ENCODE results near the gene TDP2. TPM values are rescaled to one million over a fixed set of nuclear protein-coding genes. Genes with fewer than 3 reads are reported as not detected.

The TDP2 gene
- total RNA-seq, 1 donor from 2014 or later = 17.9 TPM

- Histone ChIP-seq H3K27me3 (ENCODE audit: control insufficient read depth, insufficient read depth, low read length) (no peaks in the 10 kb centered on the region), H3K36me3 (ENCODE audit: control insufficient read depth, insufficient read depth, low read length) (no peaks in the 10 kb centered on the region), H3K4me3 (ENCODE audit: low read depth, low read length) (no peak overlapping the region)
- TF ChIP-seq CTCF (IDR thresholded peaks at IDR 0.05; ENCODE audit: insufficient read depth, low read length, severe bottlenecking) = no peak
- FAIRE-seq = no peak
- DNase-seq (ENCODE audit: low read depth) = no peak
Measured at GRCh38 chr6:24692848-24693592, 26.3 kb upstream of the TDP2 start.

GRCh38 chr6:24692415-24692814 lies 25.7 kb upstream of the TDP2 start:
- no peaks in the 10 kb centered on the region for H3K36me3 ChIP-seq (ENCODE audit: control insufficient read depth, insufficient read depth, low read length)
- no peak for DNase-seq (ENCODE audit: low read depth)
- TF ChIP-seq CTCF (IDR thresholded peaks at IDR 0.05; ENCODE audit: insufficient read depth, low read length, severe bottlenecking) = no peak
- H3K4me3 ChIP-seq (ENCODE audit: low read depth, low read length) = no peak overlapping the region
- FAIRE-seq = no peak
- no peaks in the 10 kb centered on the region for H3K27me3 ChIP-seq (ENCODE audit: control insufficient read depth, insufficient read depth, low read length)

- Histone ChIP-seq H3K27me3 (ENCODE audit: control insufficient read depth, insufficient read depth, low read length) (no peaks in the 10 kb centered on the region), H3K36me3 (ENCODE audit: control insufficient read depth, insufficient read depth, low read length) (no peaks in the 10 kb centered on the region), H3K4me3 (ENCODE audit: low read depth, low read length) (no peak overlapping the region)
- no peak for TF ChIP-seq CTCF (IDR thresholded peaks at IDR 0.05; ENCODE audit: insufficient read depth, low read length, severe bottlenecking)
- no peak for FAIRE-seq
- DNase-seq (ENCODE audit: low read depth) = no peak
Measured at GRCh38 chr6:24692003-24692402, 25.3 kb upstream of the TDP2 start.

- Histone ChIP-seq H3K27me3 (ENCODE audit: control insufficient read depth, insufficient read depth, low read length) (no peaks in the 10 kb centered on the region), H3K36me3 (ENCODE audit: control insufficient read depth, insufficient read depth, low read length) (no peaks in the 10 kb centered on the region)
- FAIRE-seq = no peak
Measured at GRCh38 chr6:24691550-24691949, 24.9 kb upstream of the TDP2 start.

GRCh38 chr6:24690593-24690992 lies 23.9 kb upstream of the TDP2 start:
- H3K36me3 ChIP-seq (ENCODE audit: control insufficient read depth, insufficient read depth, low read length) = no peaks in the 10 kb centered on the region
- no peak for FAIRE-seq
- no peak for DNase-seq (ENCODE audit: low read depth)
- TF ChIP-seq CTCF (IDR thresholded peaks at IDR 0.05; ENCODE audit: insufficient read depth, low read length, severe bottlenecking) = no peak
- no peak overlapping the region for H3K4me3 ChIP-seq (ENCODE audit: low read depth, low read length)
- H3K27me3 ChIP-seq (ENCODE audit: control insufficient read depth, insufficient read depth, low read length) = no peaks in the 10 kb centered on the region

More at GRCh38 chr6:24691550-24691949, 24.9 kb upstream of the TDP2 start:
- no peak for DNase-seq (ENCODE audit: low read depth)
- no peak overlapping the region for H3K4me3 ChIP-seq (ENCODE audit: low read depth, low read length)
- no peak for TF ChIP-seq CTCF (IDR thresholded peaks at IDR 0.05; ENCODE audit: insufficient read depth, low read length, severe bottlenecking)

GRCh38 chr6:24689964-24690363 lies 23.3 kb upstream of the TDP2 start:
- TF ChIP-seq CTCF (IDR thresholded peaks at IDR 0.05; ENCODE audit: insufficient read depth, low read length, severe bottlenecking) = no peak
- Histone ChIP-seq H3K4me3 (ENCODE audit: low read depth, low read length) (no peak overlapping the region), H3K27me3 (ENCODE audit: control insufficient read depth, insufficient read depth, low read length) (no peaks in the 10 kb centered on the region), H3K36me3 (ENCODE audit: control insufficient read depth, insufficient read depth, low read length) (no peaks in the 10 kb centered on the region)
- FAIRE-seq (no peak), DNase-seq (ENCODE audit: low read depth) (no peak)

All from bronchial epithelial cell (primary cell).